ENCODE results near the gene CDH23. TPM values are rescaled to one million over a fixed set of nuclear protein-coding genes. Genes with fewer than 3 reads are reported as not detected.
A peak's percentile ranks its signal among the peaks of the same experiment; 100 is the strongest.

Gene CDH23
- total and polyA plus RNA-seq, 9 of the 15 experiments (the other 6 are each of a cell fraction or from before 2014, with no cell fraction given) = 0.18 to 1.2 (median 0.47) TPM

DNA sequence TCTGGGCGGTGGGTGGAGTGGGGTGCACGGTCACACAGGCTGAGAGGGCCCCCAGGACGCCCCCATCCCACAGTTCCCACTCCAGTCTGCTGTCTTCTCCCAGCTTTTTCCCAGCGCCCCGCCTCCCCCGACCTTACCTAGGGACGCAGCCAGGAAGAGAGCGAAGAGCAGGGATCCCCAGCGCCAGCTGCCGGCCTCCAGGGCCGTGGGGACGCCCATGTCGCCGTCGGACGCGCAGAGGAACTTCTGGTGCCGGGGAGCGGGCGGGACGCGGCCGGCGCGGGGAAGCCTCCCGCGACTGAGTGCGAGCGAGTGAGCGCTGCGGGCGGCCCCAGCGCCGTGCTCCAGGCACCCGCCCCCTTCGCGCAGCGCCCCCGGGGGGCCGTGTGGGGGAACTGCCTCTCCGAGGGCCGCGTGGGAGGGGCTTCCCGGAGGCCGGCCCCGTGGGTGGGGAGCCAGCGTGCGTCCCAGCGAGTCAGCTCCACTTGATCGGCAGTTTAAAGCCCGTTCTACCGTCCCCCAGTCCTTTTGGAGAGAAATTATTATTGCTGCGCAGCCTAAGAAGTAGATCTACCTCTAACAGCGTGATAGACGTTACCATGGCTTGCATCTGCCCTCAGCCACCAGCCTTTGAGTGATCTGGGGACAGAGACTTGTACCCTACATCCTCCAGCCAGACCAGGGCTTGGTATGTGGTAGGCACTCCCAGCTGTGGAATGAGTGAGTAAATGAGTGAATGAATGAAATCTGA is 376.7 kb downstream of the CDH23 start, which contains the start of gene VSIR (continued):
- TF ChIP-seq PRPF4 (IDR thresholded peaks at IDR 0.05; ENCODE audit: insufficient read depth, low read depth, low read length, poor library complexity, severe bottlenecking) (no peak), TCF7 (IDR thresholded peaks at IDR 0.05; ENCODE audit: borderline replicate concordance) (no peak), IRF2 (CRISPR knock-in tag; IDR thresholded peaks at IDR 0.05) (no peak), ZNF324 (CRISPR knock-in tag; IDR thresholded peaks at IDR 0.05) (no peak), ARHGAP35 (IDR thresholded peaks at IDR 0.05; ENCODE audit: partially characterized antibody) (no peak), C11orf30 (IDR thresholded peaks at IDR 0.05; ENCODE audit: low read depth) (no peak), MEF2D (tag; conservative IDR thresholded peaks at IDR 0.05; ENCODE audit: low read depth) (no peak), HDAC2 (IDR thresholded peaks at IDR 0.05) (peak; percentile 56; the same call in 1 of the 2 replicates), MCM5 (IDR thresholded peaks at IDR 0.05; ENCODE audit: low read depth) (no peak), GTF2E2 (tag; IDR thresholded peaks at IDR 0.05) (peak; percentile 73; the same call in 1 of the 2 replicates), MEIS2 (IDR thresholded peaks at IDR 0.05; ENCODE audit: partially characterized antibody) (peak; percentile 10), SETDB1 (IDR thresholded peaks at IDR 0.05; ENCODE audit: low read length) (peak; percentile 7), ZNF79 (CRISPR knock-in tag; IDR thresholded peaks at IDR 0.05; ENCODE audit: low read depth) (no peak), SIX5 (IDR thresholded peaks at IDR 0.05; ENCODE audit: borderline replicate concordance in 1 of 2, insufficient read depth in 1 of 2, low read depth in 1 of 2, low read length in 2 of 2) (no peak), PRMT5 (CRISPR knock-in tag; IDR thresholded peaks at IDR 0.05) (0 out of 2 replicates have a peak, but pooled peaks have one; percentile 54), XRCC3 (IDR thresholded peaks at IDR 0.05) (no peak), KLF1 (tag; IDR thresholded peaks at IDR 0.05) (no peak)
- TF ChIP-seq, protein P1, sequence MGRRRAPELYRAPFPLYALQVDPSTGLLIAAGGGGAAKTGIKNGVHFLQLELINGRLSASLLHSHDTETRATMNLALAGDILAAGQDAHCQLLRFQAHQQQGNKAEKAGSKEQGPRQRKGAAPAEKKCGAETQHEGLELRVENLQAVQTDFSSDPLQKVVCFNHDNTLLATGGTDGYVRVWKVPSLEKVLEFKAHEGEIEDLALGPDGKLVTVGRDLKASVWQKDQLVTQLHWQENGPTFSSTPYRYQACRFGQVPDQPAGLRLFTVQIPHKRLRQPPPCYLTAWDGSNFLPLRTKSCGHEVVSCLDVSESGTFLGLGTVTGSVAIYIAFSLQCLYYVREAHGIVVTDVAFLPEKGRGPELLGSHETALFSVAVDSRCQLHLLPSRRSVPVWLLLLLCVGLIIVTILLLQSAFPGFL (CRISPR knock-in tag; IDR thresholded peaks at IDR 0.05) = peak; percentile 74; the same call in 1 of the 2 replicates
- TF ChIP-seq, protein P2, sequence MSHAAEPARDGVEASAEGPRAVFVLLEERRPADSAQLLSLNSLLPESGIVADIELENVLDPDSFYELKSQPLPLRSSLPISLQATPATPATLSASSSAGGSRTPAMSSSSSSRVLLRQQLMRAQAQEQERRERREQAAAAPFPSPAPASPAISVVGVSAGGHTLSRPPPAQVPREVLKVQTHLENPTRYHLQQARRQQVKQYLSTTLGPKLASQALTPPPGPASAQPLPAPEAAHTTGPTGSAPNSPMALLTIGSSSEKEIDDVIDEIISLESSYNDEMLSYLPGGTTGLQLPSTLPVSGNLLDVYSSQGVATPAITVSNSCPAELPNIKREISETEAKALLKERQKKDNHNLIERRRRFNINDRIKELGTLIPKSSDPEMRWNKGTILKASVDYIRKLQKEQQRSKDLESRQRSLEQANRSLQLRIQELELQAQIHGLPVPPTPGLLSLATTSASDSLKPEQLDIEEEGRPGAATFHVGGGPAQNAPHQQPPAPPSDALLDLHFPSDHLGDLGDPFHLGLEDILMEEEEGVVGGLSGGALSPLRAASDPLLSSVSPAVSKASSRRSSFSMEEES (CRISPR knock-in tag; IDR thresholded peaks at IDR 0.05) = no peak
- TF ChIP-seq, protein P3, sequence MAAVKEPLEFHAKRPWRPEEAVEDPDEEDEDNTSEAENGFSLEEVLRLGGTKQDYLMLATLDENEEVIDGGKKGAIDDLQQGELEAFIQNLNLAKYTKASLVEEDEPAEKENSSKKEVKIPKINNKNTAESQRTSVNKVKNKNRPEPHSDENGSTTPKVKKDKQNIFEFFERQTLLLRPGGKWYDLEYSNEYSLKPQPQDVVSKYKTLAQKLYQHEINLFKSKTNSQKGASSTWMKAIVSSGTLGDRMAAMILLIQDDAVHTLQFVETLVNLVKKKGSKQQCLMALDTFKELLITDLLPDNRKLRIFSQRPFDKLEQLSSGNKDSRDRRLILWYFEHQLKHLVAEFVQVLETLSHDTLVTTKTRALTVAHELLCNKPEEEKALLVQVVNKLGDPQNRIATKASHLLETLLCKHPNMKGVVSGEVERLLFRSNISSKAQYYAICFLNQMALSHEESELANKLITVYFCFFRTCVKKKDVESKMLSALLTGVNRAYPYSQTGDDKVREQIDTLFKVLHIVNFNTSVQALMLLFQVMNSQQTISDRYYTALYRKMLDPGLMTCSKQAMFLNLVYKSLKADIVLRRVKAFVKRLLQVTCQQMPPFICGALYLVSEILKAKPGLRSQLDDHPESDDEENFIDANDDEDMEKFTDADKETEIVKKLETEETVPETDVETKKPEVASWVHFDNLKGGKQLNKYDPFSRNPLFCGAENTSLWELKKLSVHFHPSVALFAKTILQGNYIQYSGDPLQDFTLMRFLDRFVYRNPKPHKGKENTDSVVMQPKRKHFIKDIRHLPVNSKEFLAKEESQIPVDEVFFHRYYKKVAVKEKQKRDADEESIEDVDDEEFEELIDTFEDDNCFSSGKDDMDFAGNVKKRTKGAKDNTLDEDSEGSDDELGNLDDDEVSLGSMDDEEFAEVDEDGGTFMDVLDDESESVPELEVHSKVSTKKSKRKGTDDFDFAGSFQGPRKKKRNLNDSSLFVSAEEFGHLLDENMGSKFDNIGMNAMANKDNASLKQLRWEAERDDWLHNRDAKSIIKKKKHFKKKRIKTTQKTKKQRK (IDR thresholded peaks at IDR 0.05; ENCODE audit: borderline replicate concordance, low read depth, low read length) = no peak
- TF ChIP-seq, protein P4, sequence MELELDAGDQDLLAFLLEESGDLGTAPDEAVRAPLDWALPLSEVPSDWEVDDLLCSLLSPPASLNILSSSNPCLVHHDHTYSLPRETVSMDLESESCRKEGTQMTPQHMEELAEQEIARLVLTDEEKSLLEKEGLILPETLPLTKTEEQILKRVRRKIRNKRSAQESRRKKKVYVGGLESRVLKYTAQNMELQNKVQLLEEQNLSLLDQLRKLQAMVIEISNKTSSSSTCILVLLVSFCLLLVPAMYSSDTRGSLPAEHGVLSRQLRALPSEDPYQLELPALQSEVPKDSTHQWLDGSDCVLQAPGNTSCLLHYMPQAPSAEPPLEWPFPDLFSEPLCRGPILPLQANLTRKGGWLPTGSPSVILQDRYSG (tag; conservative IDR thresholded peaks at IDR 0.05; ENCODE audit: low read depth) = no peak
